Measurements from ENCODE around the gene SMIM17.

Gene SMIM17

GRCh38 chr19:56619121-56619520, 23.8 kb upstream of the SMIM17 start:
- no peak for DNase-seq (ENCODE audit: low read depth)
- H3K4me3 ChIP-seq (ENCODE audit: low read depth, low read length), result no peak overlapping the region
- TF ChIP-seq CTCF (IDR thresholded peaks at IDR 0.05; ENCODE audit: insufficient read depth, low read depth, low read length, missing control alignments), result no peak

GRCh38 chr19:56622374-56622773, 20.6 kb upstream of the SMIM17 start:
- no peak overlapping the region for H3K4me3 ChIP-seq (ENCODE audit: low read depth, low read length)
- TF ChIP-seq CTCF (IDR thresholded peaks at IDR 0.05; ENCODE audit: insufficient read depth, low read depth, low read length, missing control alignments), result no peak
- DNase-seq (ENCODE audit: low read depth), result no peak

- no peak for DNase-seq (ENCODE audit: low read depth)
- no peak for TF ChIP-seq CTCF (IDR thresholded peaks at IDR 0.05; ENCODE audit: insufficient read depth, low read depth, low read length, missing control alignments)
- no peak overlapping the region for H3K4me3 ChIP-seq (ENCODE audit: low read depth, low read length)
Measured at GRCh38 chr19:56623006-56623405, 20.0 kb upstream of the SMIM17 start.

- TF ChIP-seq CTCF (IDR thresholded peaks at IDR 0.05; ENCODE audit: insufficient read depth, low read depth, low read length, missing control alignments), result no peak
- DNase-seq (ENCODE audit: low read depth), result no peak
- H3K4me3 ChIP-seq (ENCODE audit: low read depth, low read length), result no peak overlapping the region
Measured at GRCh38 chr19:56625708-56626107, 17.3 kb upstream of the SMIM17 start.

- H3K4me3 ChIP-seq (ENCODE audit: low read depth, low read length), result no peak overlapping the region
- no peak for TF ChIP-seq CTCF (IDR thresholded peaks at IDR 0.05; ENCODE audit: insufficient read depth, low read depth, low read length, missing control alignments)
- DNase-seq (ENCODE audit: low read depth), result no peak
Measured at GRCh38 chr19:56633021-56633420, 9.9 kb upstream of the SMIM17 start.

- TF ChIP-seq CTCF (IDR thresholded peaks at IDR 0.05; ENCODE audit: insufficient read depth, low read depth, low read length, missing control alignments), result no peak
- DNase-seq (ENCODE audit: low read depth), result peak; percentile 30
- H3K4me3 ChIP-seq (ENCODE audit: low read depth, low read length), result no peak overlapping the region
Measured at GRCh38 chr19:56637976-56638555, 4.9 kb upstream of the SMIM17 start.

- DNase-seq (ENCODE audit: low read depth), result peak; percentile 5
- H3K4me3 ChIP-seq (ENCODE audit: low read depth, low read length), result no peak overlapping the region
- TF ChIP-seq CTCF (IDR thresholded peaks at IDR 0.05; ENCODE audit: insufficient read depth, low read depth, low read length, missing control alignments), result no peak
Measured at GRCh38 chr19:56639217-56639616, 3.7 kb upstream of the SMIM17 start.
